H1 (cell line): ENCODE measurements around the gene DLK2. TPM values are rescaled to one million over a fixed set of nuclear protein-coding genes. Genes with fewer than 3 reads are reported as not detected.

Experiments
- CTBP2 ChIP-seq: IDR thresholded peaks from 2 replicates; pipeline ENCODE4 v1.7.0; 2011; ENCODE audit warnings: borderline replicate concordance, mild to moderate bottlenecking, moderate library complexity, mixed read lengths, low read length; ENCODE audit not compliant: insufficient read depth, insufficient read length
- CTCF ChIP-seq, 3 experiments: IDR thresholded peaks; 1 replicate in 2 of 3; 2 replicates in 1 of 3; pipeline versions ENCODE4 v1.5.1 to v1.6.1; 2011; ENCODE audit warnings: low read length in 3 of 3, mild to moderate bottlenecking in 3 of 3, inconsistent platforms in 2 of 3, low read depth in 1 of 3, moderate library complexity in 1 of 3; ENCODE audit not compliant: insufficient read depth in 1 of 3; ENCODE audit errors: control extremely low read depth in 1 of 3
- TBP ChIP-seq: IDR thresholded peaks from 2 replicates; pipeline ENCODE4 v1.6.1; 2011; ENCODE audit warnings: low read depth, low read length, improper control_type of control experiment
- polyA plus RNA-seq, 7 experiments: library from polyadenylated mRNA; depleted of rRNA in 3 of 7; stranded (reverse) in 5 of 7; unstranded in 2 of 7; fragments of >200 nt in 5 of 7; fragments of 200-250 nt in 2 of 7; gene quantifications; 1 replicate in 5 of 7; 2 replicates in 1 of 7; 4 replicates in 1 of 7; pipeline versions ENCODE4 v1.2.1 to v1.2.3, GENCODE V29; 2011 to 2013; ENCODE audit warnings: missing spikeins in 2 of 7, mixed read lengths in 2 of 7
- total RNA-seq: library from RNA; stranded (reverse); fragmentation: NEBNext Ultra II Directional; extraction: Animal tissue kit (Norgen Biotek cat#: 25700); gene quantifications from 2 replicates; pipeline ENCODE4 v1.2.1, GENCODE V29; 2021

Gene DLK2
- total and polyA plus RNA-seq, 2 of the 8 experiments (the other 6 are each of a cell fraction or from before 2014, with no cell fraction given): 0.37 to 0.80 TPM

GRCh38 chr6:43492673-43493072 lies 37.3 kb upstream of the DLK2 start (continued):
- TF ChIP-seq CTCF (IDR thresholded peaks at IDR 0.05; ENCODE audit: control extremely low read depth in 1 of 3, insufficient read depth in 1 of 3, low read depth in 1 of 3, low read length in 3 of 3): no peak
- TF ChIP-seq TBP: no peak
- TF ChIP-seq CTBP2: no peak
